HG03045 (cell line): ENCODE data around the gene LAPTM4A.
A peak's percentile ranks its signal among the peaks of the same experiment; 100 is the strongest.

Experiments used
- ATAC-seq: cut with Tn5 transposase; IDR thresholded peaks from one replicate; pipeline ENCODE4 v1.9.1; 2021; ENCODE audit warnings: mild to moderate bottlenecking, moderate library complexity; ENCODE audit not compliant: unreplicated experiment

The LAPTM4A gene

DNA sequence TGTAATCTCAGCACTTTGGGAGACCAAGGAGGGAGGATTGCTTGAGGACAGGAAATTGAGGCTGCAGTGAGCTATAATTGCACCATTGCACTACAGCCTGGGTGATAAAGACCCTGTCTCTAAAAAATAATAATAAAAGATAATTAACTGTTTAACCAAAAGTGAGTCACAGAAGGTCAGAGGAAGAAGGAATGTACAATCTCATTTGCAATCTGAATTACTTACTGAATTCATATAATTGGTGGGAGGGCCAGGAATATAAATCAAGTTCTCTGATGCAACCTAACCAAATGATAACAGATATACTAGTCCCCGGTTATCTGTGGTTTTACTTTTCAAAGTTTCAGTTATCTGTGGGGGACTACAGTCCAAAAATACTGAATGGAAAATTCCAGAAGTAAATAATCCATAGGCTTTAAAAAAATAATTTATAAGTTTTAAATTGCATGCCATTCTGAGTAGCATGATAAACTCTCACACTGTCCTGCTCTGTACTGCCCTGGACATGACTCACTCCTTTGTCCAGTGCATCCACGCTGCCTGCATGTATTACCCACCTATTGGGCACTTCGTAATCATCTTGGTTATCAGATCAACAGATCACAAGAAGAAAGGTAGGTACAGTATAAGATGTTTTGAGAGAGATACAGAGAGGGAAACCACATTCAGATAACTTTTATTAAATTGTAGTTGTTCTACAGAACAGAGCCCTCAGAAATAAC is 26.2 kb downstream of the LAPTM4A start:
- no peak for ATAC-seq

DNA sequence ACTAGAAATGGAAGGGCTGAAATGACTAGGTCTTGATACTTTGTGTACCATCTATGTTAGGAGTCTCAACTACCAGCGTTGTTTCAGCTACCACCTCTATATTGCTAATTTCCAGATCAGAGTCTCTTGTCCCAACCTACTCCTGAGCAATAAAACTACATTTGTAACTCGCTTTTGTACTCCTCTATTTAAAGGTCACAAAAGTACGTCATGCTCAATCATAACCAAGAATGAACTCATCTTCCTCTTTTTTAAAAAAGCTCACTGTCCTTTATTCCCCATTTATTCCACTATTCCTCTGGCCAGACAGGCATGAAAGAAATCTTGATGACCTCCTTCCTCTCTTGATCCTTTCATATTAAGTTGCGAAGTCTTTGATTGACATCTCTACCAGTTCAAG is 27.7 kb downstream of the LAPTM4A start:
- no peak for ATAC-seq

DNA sequence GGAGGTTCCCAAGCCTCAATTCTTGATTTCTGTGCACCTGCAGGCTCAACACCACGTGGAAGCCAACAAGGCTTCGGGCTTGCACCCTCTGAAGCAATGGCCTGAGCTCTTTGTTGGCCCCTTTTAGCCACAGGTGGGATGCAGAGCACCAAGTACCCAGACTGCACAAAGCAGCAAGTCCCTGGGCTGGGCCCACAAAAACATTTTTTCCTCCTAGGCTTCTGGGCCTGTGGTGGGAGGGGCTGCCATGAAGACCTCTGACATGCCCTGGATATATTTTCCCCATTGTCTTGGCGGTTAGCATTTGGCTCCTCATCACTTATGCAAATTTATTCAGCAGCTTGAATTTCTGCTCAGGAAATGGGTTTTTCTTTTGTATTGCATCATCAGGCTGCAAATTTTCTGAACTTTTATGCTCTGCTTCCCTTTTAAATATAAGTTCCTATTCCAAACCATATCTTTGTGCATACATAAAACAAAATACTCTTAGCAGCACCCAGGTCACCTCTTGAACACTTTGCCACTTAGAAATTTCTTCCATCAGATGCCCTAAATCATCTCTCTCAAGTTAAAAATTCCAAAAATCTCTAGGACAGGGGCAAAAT is 29.9 kb downstream of the LAPTM4A start:
- no peak for ATAC-seq

DNA sequence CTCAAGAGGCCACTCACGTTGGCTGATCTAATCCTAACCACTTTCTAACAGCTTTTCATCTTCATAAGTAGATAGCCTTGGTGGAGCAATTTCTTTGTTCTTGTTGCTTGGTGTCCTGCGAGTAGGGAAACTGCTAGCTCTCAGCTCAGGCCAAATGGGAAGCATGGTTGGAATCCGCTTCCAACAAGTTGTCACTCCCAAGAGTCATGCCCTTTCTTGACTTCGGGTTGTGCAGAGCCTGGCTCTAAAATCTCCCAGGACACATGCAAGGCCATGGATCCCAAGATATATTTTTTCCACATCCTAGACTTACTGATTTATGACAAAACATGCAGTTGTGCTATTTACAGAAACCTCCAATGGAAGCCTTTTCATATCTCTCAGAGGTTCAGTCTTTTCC is 31.7 kb downstream of the LAPTM4A start:
- ATAC-seq: no peak

DNA sequence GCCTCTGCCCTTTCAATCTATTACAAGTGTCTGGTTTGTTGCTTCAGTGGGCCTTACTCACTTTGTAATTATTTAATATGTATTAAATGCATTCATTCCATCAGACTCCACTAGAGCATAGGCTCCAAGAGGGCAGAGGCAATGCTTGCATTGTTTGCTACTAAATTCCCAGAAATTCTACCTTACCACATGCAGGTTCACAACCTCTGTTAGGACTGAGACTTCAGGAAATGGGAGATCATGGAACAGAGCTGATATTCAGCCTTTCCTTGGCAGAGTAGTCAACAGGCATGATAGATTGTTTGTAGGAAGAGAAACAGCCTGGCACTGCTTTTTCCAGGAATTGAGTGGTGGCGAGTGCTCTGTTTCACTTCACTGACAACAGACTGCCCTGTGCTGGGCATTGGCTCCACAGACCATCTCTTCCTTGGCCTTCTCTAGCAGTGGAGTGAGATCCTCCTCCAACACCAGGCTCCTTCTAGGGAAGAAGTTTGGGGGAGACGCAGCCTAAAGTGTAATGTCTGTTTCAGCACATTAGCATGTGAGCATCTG is 32.8 kb downstream of the LAPTM4A start:
- ATAC-seq: no peak

DNA sequence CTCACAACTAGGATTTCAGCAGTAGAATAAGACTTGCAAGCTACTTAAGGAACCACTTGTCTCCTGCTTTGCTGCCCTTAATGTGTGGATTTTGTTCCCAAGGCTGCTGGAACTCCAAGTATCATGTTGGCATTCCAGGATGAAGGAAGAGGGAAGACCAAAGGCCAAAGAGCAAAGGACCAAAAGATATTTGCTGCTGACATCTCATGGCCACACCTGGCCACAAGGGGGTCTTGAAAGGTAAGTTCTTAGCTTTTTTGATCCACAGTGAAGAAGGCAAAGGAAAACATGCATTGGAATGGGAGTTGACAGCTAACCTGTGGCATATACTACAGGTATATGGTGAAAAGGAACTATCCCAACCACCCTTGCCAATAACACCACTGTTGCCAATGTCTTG is 35.1 kb downstream of the LAPTM4A start:
- no peak for ATAC-seq

DNA sequence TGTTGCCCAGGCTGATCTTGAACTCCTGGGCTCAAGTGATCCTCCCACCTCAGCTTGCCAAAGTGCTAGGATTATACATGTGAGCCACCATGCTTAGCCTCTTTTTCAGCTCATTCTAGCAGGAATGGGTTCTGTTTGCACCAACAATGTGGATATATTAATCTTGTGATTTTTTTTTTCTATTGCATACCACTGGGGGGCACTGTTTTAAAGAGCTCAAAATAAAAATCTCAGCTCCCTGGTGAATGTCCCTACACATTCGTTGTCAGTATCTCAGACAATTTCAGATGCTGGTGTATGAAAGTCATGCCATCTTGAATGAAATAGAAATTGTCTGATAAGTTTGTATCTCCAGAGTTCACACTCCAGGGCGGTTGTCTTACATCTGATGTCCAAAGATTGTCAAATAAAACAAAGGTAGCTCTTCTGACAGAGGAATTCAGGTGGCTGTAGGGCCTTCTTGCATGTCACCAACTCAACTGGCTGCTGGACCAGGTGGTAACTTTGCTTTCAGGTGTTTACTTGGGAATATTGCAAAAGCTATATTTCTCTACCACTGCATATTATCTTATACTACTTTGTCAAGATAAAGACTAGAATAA is 35.8 kb downstream of the LAPTM4A start:
- ATAC-seq: no peak

DNA sequence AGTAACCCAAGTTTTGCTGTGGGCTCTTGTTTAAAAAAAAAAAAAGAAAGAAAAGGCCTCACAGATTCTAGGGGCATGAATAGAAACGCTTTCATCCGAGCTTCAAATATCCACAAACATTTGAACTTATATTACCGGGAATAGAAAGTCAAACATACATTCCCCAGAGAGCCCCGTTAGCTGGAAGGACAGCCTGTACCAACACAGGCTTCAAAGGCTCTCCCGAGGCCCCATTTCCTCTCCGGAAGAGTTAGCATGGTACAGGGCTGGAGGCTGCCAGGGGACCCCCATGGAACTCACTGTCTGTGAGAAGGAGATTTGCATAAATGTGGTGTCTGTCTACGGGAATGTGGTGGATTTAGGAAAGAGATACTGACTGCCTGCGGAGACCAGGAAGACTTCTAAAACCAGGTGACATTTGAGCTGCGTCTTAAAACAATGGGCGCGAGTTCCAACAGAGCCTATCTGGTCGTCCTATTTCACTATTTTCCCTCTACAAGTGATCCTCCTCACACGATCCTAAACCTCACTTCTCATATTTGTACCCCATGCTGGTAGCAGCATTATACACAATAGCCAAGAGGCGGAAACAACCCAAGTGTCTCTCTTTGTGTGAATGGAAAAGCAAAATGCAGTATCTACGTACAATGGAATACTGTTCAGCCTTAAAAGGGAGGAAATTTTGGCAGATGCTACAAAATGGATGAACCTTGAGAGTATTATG is 38.1 kb downstream of the LAPTM4A start:
- no peak for ATAC-seq

DNA sequence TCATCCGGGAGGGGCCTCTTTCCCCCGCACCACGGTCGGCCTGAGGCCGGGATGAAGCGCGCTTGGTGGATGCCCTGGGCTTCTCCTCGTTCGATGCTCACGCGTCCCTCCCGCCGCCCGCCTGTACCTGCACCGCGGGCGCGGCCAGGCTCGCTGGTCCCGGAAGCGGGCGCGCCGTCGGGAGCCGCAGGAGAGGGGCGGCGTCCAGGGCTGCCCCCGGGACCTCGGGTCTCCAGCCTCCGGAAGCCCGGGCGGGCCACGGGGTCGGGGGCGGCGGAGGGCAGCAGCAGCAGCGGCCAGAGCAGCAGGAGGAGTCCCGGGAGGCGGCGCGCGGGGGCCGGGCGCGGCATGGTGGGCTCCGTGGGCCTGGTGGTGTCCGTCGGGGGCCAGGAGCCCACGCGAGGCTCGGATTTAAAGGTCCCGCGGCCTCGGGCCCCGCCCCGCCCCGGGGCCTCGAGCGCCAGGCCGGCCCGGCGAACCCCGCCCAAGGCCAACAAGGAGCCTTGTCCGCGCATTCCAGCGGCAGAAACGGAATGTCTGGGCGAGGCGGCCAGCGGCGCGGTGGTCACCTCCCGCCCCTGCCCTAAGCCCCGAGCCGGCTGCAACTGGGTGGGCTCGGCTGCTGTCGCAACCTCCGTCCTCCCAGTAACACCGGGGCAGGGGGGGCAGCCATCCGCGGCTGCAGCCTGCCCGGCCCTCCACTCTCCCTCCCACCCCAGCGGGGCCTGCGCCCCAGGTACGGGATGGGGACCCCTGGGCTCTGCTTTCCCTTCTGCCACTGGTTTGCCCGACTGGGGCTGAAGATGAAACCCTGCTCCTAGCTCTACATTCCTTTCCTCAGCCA is 38.9 kb downstream of the LAPTM4A start, which contains the start of gene MATN3:
Gene MATN3 (minus strand): TSS at position 387 of the 844 bp plus-strand sequence. CDS start 37 bp downstream, at position 350.
- ATAC-seq: no peak

DNA sequence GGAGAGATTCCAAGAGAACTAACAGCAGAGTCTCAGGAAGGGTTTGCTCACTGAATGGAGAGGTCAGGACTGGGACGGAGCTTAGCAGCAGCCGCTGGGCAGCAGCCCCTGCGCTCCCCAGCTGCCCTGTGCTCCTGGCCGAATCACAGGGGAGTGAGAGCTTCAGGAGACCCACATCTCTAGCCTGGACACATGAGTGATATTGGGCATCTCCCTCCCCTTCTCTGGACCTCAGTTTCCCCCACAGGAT is 39.5 kb downstream of the LAPTM4A start:
- no peak for ATAC-seq

DNA sequence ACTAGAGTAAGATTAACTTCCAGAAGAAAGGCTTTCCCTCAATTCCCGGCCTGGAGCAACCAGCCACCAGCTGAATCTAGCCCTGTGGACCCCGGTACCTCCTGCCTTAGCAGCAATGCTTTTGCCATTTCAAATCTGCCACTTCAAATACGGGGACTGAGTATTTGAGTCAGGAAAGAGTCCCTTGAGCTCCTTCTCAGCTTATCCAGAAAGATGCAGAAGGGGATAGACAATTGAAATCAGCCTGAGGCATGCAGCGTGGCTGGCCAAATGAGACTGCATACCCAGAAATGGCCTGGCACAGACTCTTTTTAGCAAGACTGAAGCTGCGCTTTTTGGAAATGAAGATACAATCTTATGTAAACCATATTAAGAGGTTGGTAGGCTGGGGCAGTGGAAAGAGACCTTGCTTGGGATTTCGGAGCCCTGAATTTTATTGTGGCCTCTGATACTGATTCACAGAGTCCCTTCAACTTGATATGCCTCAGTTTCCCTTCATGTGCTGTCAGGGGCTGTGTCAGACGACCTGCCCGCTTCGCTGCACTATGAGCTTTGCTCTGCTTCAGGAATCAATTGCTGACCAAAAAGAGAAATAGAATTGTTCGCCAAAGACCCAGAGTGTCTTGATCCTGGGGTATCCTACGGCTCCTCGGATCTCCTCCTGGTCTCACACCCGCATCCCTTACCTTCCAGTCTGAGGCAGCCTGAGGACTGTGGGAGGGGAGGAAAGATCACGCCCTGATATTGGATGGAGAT is 40.0 kb downstream of the LAPTM4A start:
- ATAC-seq: no peak

DNA sequence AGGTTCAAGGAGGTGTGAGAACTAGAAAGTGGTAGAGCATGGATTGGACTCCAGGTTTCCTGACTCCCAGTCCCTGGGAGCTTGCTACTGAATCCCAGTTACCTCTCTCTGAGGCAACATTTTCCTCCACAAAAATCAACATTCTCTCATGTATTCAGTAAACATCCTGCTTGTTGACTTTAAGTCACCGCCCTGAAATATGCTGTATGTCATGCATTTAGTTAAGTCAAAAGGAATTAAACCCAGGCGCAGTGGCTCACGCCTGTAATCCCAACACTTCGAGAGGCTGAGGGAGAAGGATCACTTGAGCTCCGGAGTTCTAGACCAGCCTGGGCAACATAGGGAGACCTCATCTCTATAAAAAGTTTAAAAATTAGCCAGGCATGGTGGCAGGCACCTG is 42.7 kb downstream of the LAPTM4A start:
- no peak for ATAC-seq

DNA sequence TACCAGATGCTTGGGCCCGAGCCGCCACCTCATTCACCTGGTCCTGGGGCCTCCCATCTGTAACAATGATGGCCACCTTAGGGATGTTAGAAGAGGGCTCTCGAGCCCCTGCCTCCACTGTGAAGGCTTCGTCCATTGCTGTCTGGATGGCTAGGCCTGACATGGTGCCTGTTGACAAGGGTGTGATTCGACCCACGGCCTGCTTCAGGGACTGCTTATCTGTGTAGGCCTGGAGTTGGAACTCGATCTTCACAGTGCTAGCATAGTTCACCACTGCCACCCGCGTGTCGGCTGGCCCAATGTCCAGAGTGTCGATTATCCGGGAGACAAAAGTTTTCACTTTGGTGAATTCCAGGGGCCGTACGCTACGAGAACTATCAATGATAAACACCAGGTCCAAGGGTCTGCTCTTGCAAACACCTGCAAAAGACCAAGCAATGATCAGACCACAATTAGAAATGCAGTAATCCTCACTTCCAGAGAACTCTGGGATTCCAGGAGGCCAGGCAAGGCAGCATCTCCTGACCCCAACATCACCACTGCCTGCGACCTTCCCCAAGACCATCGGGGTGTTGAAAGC is 45.4 kb downstream of the LAPTM4A start:
- ATAC-seq: no peak

DNA sequence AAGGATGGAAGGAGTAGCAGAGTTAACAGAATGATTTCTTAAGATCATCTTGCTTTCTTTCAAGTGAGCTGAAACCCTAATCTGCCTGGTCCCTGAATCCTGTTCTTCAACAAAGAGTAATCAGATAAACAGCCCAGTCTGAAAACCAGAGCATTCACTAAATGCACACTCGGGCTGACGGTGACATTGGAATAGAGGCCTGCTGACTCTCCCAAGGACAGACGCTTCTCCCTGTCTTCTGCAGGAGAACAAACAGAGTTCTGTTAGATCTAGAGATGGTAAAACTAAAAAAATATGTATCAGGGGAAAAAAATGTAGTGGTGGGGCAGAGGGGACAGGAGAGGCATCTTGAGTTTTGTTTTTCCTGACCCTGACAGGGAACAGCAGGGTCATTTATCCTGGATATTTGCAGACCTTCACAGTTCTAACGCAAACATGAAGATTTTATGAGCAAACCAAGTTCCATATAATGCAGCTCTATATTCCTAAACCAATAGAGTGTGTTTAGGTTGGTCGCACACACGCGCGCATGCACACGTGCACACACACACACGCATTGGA is 46.3 kb downstream of the LAPTM4A start:
- ATAC-seq: no peak

DNA sequence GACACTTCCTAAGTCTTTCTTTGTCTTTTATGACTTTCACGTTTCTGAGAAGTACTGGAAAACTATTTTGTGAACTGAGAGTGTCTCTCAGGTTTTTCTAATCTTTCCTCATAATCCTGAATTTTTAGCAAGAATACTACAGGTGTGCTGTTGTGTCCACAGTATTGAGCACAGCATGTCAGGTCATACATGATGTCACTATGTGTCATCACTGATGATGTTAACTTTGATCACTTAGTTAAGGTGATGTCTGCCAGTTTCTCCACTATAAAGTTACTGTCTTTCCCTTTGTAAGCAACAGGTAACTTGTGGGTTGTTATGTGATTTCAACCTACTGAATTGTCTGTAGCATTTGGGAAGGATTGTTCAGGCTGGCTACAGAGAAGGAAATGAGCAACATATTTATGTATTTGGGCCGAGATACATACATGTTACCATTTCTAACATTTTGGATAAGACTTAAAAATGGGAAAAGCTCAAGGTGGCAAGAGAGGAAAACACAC is 50.0 kb downstream of the LAPTM4A start:
- no peak for ATAC-seq

DNA sequence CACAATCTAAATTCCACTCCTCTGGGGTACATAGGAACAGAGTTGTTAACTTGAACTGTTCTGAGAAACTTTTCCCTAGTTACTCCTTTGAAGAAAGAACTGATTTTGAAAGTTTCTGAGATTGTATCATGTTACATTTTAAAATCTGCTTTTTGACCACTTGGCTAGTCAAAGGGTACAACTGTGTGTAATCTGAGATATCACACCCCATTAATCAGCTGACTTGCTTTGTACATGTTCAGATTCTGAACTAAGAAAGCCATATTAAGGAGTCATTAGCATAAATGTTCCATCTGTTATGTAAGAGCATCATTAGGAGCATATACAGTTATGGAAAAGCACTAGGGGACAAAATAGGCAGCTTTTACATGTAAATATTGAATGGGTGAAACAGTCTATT is 57.7 kb downstream of the LAPTM4A start:
- ATAC-seq: no peak

DNA sequence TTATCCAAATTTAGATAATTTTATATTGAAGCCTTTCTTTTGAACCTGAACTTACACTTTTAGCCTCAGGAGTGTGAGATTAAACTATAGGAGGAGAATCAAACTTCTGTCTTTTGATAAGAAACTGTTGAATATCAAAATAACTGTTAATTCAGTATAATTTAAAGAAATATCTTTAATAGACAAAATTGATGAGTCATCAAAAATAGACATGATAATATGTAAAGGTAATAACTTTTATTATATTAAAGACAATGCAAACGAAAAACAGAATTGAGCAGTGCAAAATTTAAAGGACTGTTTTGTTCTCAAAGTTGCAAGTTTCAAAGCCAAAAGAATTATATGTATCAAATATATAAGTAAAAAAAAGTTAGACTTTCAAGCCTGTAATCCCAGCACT is 59.5 kb downstream of the LAPTM4A start:
- ATAC-seq: no peak

DNA sequence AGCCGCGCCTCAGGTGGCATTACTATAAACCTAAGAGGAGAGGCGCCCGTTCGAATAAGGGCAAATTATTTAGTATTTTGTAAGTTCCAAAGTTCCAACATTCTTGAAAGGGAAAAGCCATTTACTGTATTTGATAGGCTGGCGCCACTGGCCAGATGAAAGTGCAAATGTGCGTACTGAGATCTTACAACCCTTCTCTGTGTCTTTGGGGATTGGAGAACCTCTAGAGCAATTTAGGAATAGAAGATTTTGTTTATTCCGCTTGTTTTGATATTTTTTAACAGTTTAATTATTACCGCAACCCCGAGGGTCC is 61.1 kb downstream of the LAPTM4A start:
- ATAC-seq: no peak

DNA sequence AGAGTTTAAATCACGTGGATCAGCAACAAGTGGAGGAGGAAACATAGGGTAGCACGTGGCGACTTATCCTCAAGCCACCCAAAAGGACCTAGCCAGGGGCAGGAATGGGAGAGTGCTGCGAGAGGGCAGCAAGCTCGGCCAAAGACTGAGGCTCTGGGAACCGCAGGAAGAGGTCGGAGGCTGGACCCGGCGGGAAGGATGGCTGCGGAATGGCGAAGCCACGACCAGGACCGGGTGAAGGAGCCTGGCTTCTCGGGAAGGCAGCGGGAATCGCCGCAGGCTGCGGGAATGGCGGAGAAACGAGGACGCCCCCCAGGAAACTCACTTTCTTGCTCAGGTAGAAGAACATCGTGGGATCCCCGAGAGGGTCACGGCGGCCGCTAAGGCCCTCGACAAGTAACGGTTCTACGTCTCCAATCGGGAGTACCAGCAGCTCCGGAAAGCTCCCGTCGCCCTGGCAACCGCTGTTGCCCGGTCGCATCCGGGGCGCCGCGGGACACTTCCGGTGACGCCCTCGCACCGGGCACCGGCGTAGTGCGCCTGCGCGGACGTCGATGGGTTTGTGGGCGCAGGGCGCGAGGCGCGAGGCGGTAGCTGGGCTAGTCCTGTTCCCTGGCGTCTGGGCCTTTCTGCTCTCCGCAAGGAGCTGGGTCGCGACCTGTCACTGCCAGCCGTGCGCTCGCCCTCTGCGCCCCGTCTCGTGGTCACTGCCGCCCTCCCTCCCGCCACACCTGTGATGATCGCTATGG is 61.6 kb downstream of the LAPTM4A start, which contains the start of gene WDR35:
Gene WDR35 (minus strand): TSS at position 439 of the 749 bp plus-strand sequence. CDS start 90 bp downstream, at position 349.
- ATAC-seq: peak; percentile 97
